H1 (cell line): ENCODE results near the gene IQCE. TPM values are rescaled to one million over a fixed set of nuclear protein-coding genes. Genes with fewer than 3 reads are reported as not detected.

ENCODE experiments used
- CTCF ChIA-PET: fragments of 300-600 bp; sonication (Branson Sonifier 250); formaldehyde crosslinking; loops from one replicate; lab custom pipeline; 2021; ENCODE audit not compliant: partially characterized antibody; lab: Charles Lee
- POLR2A ChIA-PET: fragments of 300-600 bp; sonication (Branson Sonifier 250); formaldehyde crosslinking; loops from one replicate; lab custom pipeline; 2021; ENCODE audit warnings: inconsistent platforms; ENCODE audit not compliant: partially characterized antibody; lab: Charles Lee
- DNase-seq, 2 experiments: peaks; one replicate each; pipeline versions ENCODE4 v3.0.0 to v3.0.0-alpha.2; 2010 to 2022; ENCODE audit warnings: low spot score in 2 of 2, low read depth in 1 of 2, mixed read lengths in 1 of 2
- FAIRE-seq: peaks from 2 replicates; lab custom pipeline; 2011; peaks lifted over from hg19 to GRCh38; lab: Jason Lieb, UNC
- H2AFZ ChIP-seq: 2 replicates; pipeline ENCODE4 v1.8.1; 2012; ENCODE audit warnings: low read length, inconsistent platforms
- H2AK5ac ChIP-seq: 2 replicates; pipeline ENCODE4 v1.6.1; 2013; ENCODE audit warnings: low read depth, low read length
- H2BK120ac ChIP-seq: replicated peaks from 2 replicates; pipeline ENCODE3; 2013; ENCODE audit warnings: low read depth, low read length, inconsistent platforms
- H2BK12ac ChIP-seq: 2 replicates; pipeline ENCODE4 v1.6.1; 2013; ENCODE audit warnings: low read depth, low read length
- H2BK15ac ChIP-seq: 2 replicates; pipeline ENCODE4 v1.6.1; 2013; ENCODE audit warnings: low read length
- H2BK20ac ChIP-seq: 2 replicates; pipeline ENCODE4 v1.6.1; 2013; ENCODE audit warnings: low read length
- H2BK5ac ChIP-seq: 2 replicates; pipeline ENCODE4 v1.6.1; 2013; ENCODE audit warnings: low read depth, low read length
- H3K14ac ChIP-seq: 2 replicates; pipeline ENCODE4 v1.6.1; 2013; ENCODE audit warnings: inconsistent platforms; ENCODE audit not compliant: insufficient read length
- H3K18ac ChIP-seq: 2 replicates; pipeline ENCODE4 v1.6.1; 2013; ENCODE audit warnings: low read length; ENCODE audit errors: extremely low read depth
- H3K23ac ChIP-seq: 2 replicates; pipeline ENCODE4 v1.6.1; 2013; ENCODE audit warnings: inconsistent platforms; ENCODE audit not compliant: insufficient read length
- H3K23me2 ChIP-seq: 2 replicates; pipeline ENCODE4 v1.6.1; 2013; ENCODE audit warnings: low read depth, low read length
- H3K27ac ChIP-seq: 2 replicates; pipeline ENCODE4 v1.6.1; 2011; ENCODE audit warnings: low read depth, low read length, inconsistent platforms
- H3K27me3 ChIP-seq, 4 experiments: replicated peaks in 1 of 4; 1 replicate in 1 of 4; 2 replicates in 3 of 4; pipeline versions ENCODE4 v1.6.1 to v1.8.1; 2011 to 2013; ENCODE audit warnings: low read length in 3 of 4, mild to moderate bottlenecking in 3 of 4, inconsistent platforms in 2 of 4, mixed read lengths in 2 of 4, moderate library complexity in 1 of 4; ENCODE audit not compliant: control insufficient read depth in 3 of 4, insufficient read depth in 3 of 4; ENCODE audit errors: extremely low read depth in 1 of 4
- H3K36me3 ChIP-seq, 4 experiments: 2 replicates each; pipeline versions ENCODE4 v1.6.1 to v1.8.1; 2011 to 2013; ENCODE audit warnings: mild to moderate bottlenecking in 4 of 4, low read length in 3 of 4, moderate library complexity in 2 of 4, control low read depth in 1 of 4, inconsistent platforms in 1 of 4; ENCODE audit not compliant: insufficient read depth in 4 of 4, control insufficient read depth in 2 of 4
- H3K4ac ChIP-seq: replicated peaks from 2 replicates; pipeline ENCODE3; 2013; ENCODE audit warnings: low read length, low read depth, mixed read lengths, inconsistent platforms; ENCODE audit not compliant: insufficient read length
- H3K4me1 ChIP-seq, 4 experiments: replicated peaks in 1 of 4; 1 replicate in 1 of 4; 2 replicates in 3 of 4; pipeline versions ENCODE4 v1.6.1 to v1.8.1; 2011 to 2013; ENCODE audit warnings: low read length in 3 of 4, inconsistent platforms in 2 of 4, mixed read lengths in 1 of 4; ENCODE audit not compliant: insufficient read depth in 4 of 4, control insufficient read depth in 3 of 4
- H3K4me2 ChIP-seq, 2 experiments: 2 replicates each; pipeline versions ENCODE4 v1.6.1 to v1.8.1; 2011 to 2013; ENCODE audit warnings: low read depth in 2 of 2, low read length in 2 of 2, control low read depth in 1 of 2, inconsistent platforms in 1 of 2, mild to moderate bottlenecking in 1 of 2; ENCODE audit not compliant: insufficient read depth in 1 of 2
- H3K4me3 ChIP-seq, 4 experiments: fragments of 200-600, 300-600 bp in 1 of 4; sonication (generic), shearing (Covaris generic), sonication (Bioruptor Twin) in 1 of 4; 2 replicates each; pipeline versions ENCODE4 v1.5.1 to v1.8.1; 2011 to 2016; ENCODE audit warnings: low read length in 4 of 4, low read depth in 3 of 4, control low read depth in 2 of 4, inconsistent platforms in 2 of 4, mild to moderate bottlenecking in 2 of 4, mixed read lengths in 1 of 4, moderate library complexity in 1 of 4; ENCODE audit not compliant: insufficient read depth in 2 of 4; ENCODE audit errors: extremely low read depth in 1 of 4
- H3K56ac ChIP-seq: replicated peaks from 2 replicates; pipeline ENCODE3; 2013; ENCODE audit warnings: low read depth, mild to moderate bottlenecking, mixed read lengths, low read length, inconsistent platforms; ENCODE audit not compliant: insufficient read length
- H3K79me1 ChIP-seq: 2 replicates; pipeline ENCODE4 v1.6.1; 2013; ENCODE audit warnings: low read depth, low read length, control low read depth
- H3K79me2 ChIP-seq, 2 experiments: 2 replicates each; pipeline versions ENCODE4 v1.6.1 to v1.8.1; 2012 to 2013; ENCODE audit warnings: low read length in 2 of 2, mild to moderate bottlenecking in 2 of 2, inconsistent platforms in 1 of 2; ENCODE audit not compliant: insufficient read depth in 2 of 2, control insufficient read depth in 1 of 2
- H3K9ac ChIP-seq, 4 experiments: replicated peaks in 1 of 4; 1 replicate in 1 of 4; 2 replicates in 3 of 4; pipeline versions ENCODE4 v1.6.1 to v1.8.1; 2011 to 2013; ENCODE audit warnings: low read depth in 3 of 4, low read length in 3 of 4, control low read depth in 2 of 4, mild to moderate bottlenecking in 2 of 4, moderate library complexity in 2 of 4, inconsistent platforms in 1 of 4; ENCODE audit errors: extremely low read depth in 1 of 4
- H3K9me3 ChIP-seq, 2 experiments: 2 replicates each; pipeline versions ENCODE4 v1.6.1 to v1.8.1; 2012 to 2013; ENCODE audit warnings: mild to moderate bottlenecking in 2 of 2, moderate library complexity in 2 of 2, control low read depth in 1 of 2, inconsistent platforms in 1 of 2, low read depth in 1 of 2, low read length in 1 of 2, mixed read lengths in 1 of 2; ENCODE audit not compliant: insufficient read depth in 2 of 2
- H4K20me1 ChIP-seq, 2 experiments: replicated peaks in 1 of 2; 2 replicates each; pipeline versions ENCODE3 to v1.8.1; 2011 to 2013; ENCODE audit warnings: inconsistent platforms in 2 of 2, low read length in 2 of 2, mild to moderate bottlenecking in 1 of 2; ENCODE audit not compliant: insufficient read depth in 2 of 2, control insufficient read depth in 1 of 2
- H4K5ac ChIP-seq: 2 replicates; pipeline ENCODE4 v1.6.1; 2013; ENCODE audit warnings: low read length, low read depth, mixed read lengths, inconsistent platforms; ENCODE audit not compliant: insufficient read length
- H4K8ac ChIP-seq: 2 replicates; pipeline ENCODE4 v1.8.0; 2013; ENCODE audit warnings: mild to moderate bottlenecking, moderate library complexity, low read length, inconsistent platforms; ENCODE audit not compliant: insufficient read depth; ENCODE audit errors: extremely low read depth
- H4K91ac ChIP-seq: replicated peaks from 2 replicates; pipeline ENCODE3; 2013; ENCODE audit warnings: low read length, mixed read lengths, inconsistent platforms; ENCODE audit not compliant: insufficient read length
- NANOG ChIP-seq: IDR thresholded peaks from 2 replicates; pipeline ENCODE4 v1.6.1; 2011; ENCODE audit warnings: low read length, low read depth, mild to moderate bottlenecking, inconsistent platforms; ENCODE audit not compliant: insufficient read depth, poor library complexity, severe bottlenecking
- SIRT6 ChIP-seq: IDR thresholded peaks from one replicate; pipeline ENCODE4 v1.7.1; 2012; ENCODE audit warnings: low read length, inconsistent platforms
- SP4 ChIP-seq: IDR thresholded peaks from 2 replicates; pipeline ENCODE4 v1.6.1; 2012; ENCODE audit warnings: low read length, inconsistent platforms
- TBP ChIP-seq: IDR thresholded peaks from 2 replicates; pipeline ENCODE4 v1.6.1; 2011; ENCODE audit warnings: low read depth, low read length, improper control_type of control experiment
- USF2 ChIP-seq: IDR thresholded peaks from 2 replicates; pipeline ENCODE4 v1.6.1; 2011; ENCODE audit warnings: low read length, improper control_type of control experiment
- WGBS, 2 experiments: shearing (Covaris generic) in 1 of 2; methylation state at CpG; one replicate each; pipeline versions ENCODE4 v1.1.6 to v1.1.7; 2013 to 2015; ENCODE audit warnings: low lambda C conversion rate in 2 of 2, mixed read lengths in 2 of 2, inconsistent platforms in 1 of 2, low coverage in 1 of 2, missing lambda C conversion rate in 1 of 2; ENCODE audit not compliant: insufficient replicate concordance in 2 of 2, insufficient coverage in 1 of 2, insufficient read length in 1 of 2; ENCODE audit errors: extremely low coverage in 1 of 2, missing lambda C conversion rate in 1 of 2; 5-methylcytosine and 5-hydroxymethylcytosine counted together
- polyA plus RNA-seq, 7 experiments: library from polyadenylated mRNA; depleted of rRNA in 3 of 7; stranded (reverse) in 5 of 7; unstranded in 2 of 7; fragments of >200 nt in 5 of 7; fragments of 200-250 nt in 2 of 7; gene quantifications; 1 replicate in 5 of 7; 2 replicates in 1 of 7; 4 replicates in 1 of 7; pipeline versions ENCODE4 v1.2.1 to v1.2.3, GENCODE V29; 2011 to 2013; ENCODE audit warnings: missing spikeins in 2 of 7, mixed read lengths in 2 of 7
- total RNA-seq: library from RNA; stranded (reverse); fragmentation: NEBNext Ultra II Directional; extraction: Animal tissue kit (Norgen Biotek cat#: 25700); gene quantifications from 2 replicates; pipeline ENCODE4 v1.2.1, GENCODE V29; 2021

Gene IQCE
- total and polyA plus RNA-seq, 2 of the 8 experiments (the other 6 are each of a cell fraction or from before 2014, with no cell fraction given) = 2.2 to 4.9 TPM

DNA sequence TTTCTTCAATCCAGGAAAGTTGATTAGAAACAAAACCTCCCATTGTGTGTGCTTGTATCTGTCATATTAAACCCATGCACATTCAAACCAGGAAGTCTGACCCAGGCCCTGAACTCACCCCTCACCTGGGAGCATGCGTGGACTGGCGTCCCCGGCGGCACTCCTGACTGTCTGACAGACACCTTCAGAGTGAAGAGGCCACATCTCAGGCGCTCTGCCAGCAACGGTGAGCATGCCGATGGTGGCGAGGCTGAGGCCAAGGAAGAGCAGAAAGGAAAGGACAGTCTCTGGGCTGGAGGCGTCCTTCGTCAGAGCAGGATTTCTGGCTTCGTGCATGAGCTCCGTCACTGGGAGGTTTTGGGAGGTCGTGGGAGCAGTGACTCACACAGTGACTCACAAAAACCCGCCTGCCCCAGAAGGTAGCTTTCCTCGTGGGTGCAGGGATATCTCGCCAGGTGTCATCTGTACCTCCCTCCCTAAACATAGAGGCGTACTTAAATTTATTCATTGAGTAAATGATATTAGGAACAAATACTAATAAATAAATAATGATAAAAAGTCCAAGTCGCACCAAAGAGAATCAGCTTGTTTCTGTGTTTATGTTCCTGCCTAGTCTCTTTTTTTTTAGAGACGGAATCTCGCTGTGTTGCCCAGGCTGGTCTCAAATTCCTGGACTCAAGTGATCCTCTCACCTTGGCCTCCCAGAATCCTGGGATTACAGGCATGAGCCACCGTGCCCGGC lies 13.5 kb downstream of the IQCE start:
- H3K4ac ChIP-seq = no peak overlapping the region
- no peak overlapping the region for H3K56ac ChIP-seq
- H2BK20ac ChIP-seq = no peak overlapping the region
- H4K5ac ChIP-seq = no peak overlapping the region
- H3K36me3 ChIP-seq = no peaks in the 10 kb centered on the region
- CTCF ChIA-PET = interaction anchor here (0.6 to 1.9 kb wide), 6 partner anchors 18 to 215 kb away, joined by 3 to 5 read pairs (median 4); no protein-coding TSS in a partner anchor
- no peak overlapping the region for H2BK12ac ChIP-seq
- H4K8ac ChIP-seq = no peak overlapping the region
- no peak for DNase-seq
- no peak overlapping the region for H3K9ac ChIP-seq
- H3K79me1 ChIP-seq = no peaks in the 10 kb centered on the region
- TF ChIP-seq SP4 = no peak
- no peak for TF ChIP-seq TBP
- TF ChIP-seq USF2 = no peak
- TF ChIP-seq SIRT6 = no peak
- no peak for TF ChIP-seq NANOG
- TF ChIP-seq, all 59 proteins: peak for 0
- Histone ChIP-seq H2BK120ac (no peak overlapping the region), H3K23me2 (no peaks in the 10 kb centered on the region; the same call in 1 of the 2 replicates), H3K4me1 (peaks cover 0 to 2% (median 2%) of the 10 kb centered on the region in 4 experiments; a peak in 2 of 7 replicates), H2BK15ac (no peak overlapping the region), H3K9me3 (no peaks in the 10 kb centered on the region), H3K4me2 (no peak overlapping the region), H3K4me3 (no peak overlapping the region), H3K23ac (no peak overlapping the region), H4K20me1 (peaks cover 0 to 2% of the 10 kb centered on the region in 2 experiments), H3K14ac (no peak overlapping the region), H2BK5ac (no peak overlapping the region), H2AFZ (no peak overlapping the region), H2AK5ac (no peak overlapping the region), H3K27me3 (no peaks in the 10 kb centered on the region), H3K79me2 (no peaks in the 10 kb centered on the region), H3K27ac (no peak overlapping the region), H3K18ac (no peak overlapping the region), H4K91ac (no peak overlapping the region)
- 88% methylated on average over 22 of the region's 22 CpGs; no CpG with 5 or more reads in 1 of the 2 experiments for WGBS, 2 experiments
- POLR2A ChIA-PET = no interaction called here
- FAIRE-seq = no peak
